Mesenchymal stem cell (in vitro differentiated cells and primary cell): ENCODE measurements around the gene CCDC174.

Experiments used
- DNase-seq: peaks from one replicate; pipeline ENCODE4 v3.0.0-alpha.2; 2013
- H2AFZ ChIP-seq: one replicate; pipeline ENCODE4 v1.6.1; 2013; ENCODE audit warnings: low read depth, mild to moderate bottlenecking, control low read depth, inconsistent platforms, low read length, moderate library complexity
- H2AK5ac ChIP-seq: 2 replicates; pipeline ENCODE4 v1.6.1; 2013; ENCODE audit warnings: low read length, moderate library complexity, mild to moderate bottlenecking, inconsistent platforms; ENCODE audit not compliant: severe bottlenecking
- H2BK120ac ChIP-seq: one replicate; pipeline ENCODE4 v1.6.1; 2013; ENCODE audit warnings: low read depth, mild to moderate bottlenecking, inconsistent platforms, low read length, moderate library complexity
- H2BK12ac ChIP-seq, 2 experiments: one replicate each; pipeline ENCODE4 v1.6.1; 2013; ENCODE audit warnings: inconsistent platforms in 2 of 2, low read length in 2 of 2, mild to moderate bottlenecking in 2 of 2, moderate library complexity in 2 of 2, control low read depth in 1 of 2
- H2BK15ac ChIP-seq: one replicate; pipeline ENCODE4 v1.6.1; 2013; ENCODE audit warnings: mild to moderate bottlenecking, low read depth, inconsistent platforms; ENCODE audit not compliant: poor library complexity, severe bottlenecking
- H2BK5ac ChIP-seq: 2 replicates; pipeline ENCODE4 v1.6.1; 2013; ENCODE audit warnings: low read depth, mild to moderate bottlenecking, low read length, control low read depth, inconsistent platforms; ENCODE audit not compliant: poor library complexity, severe bottlenecking
- H3K14ac ChIP-seq, 2 experiments: one replicate each; pipeline ENCODE4 v1.6.1; 2013; ENCODE audit warnings: inconsistent platforms in 2 of 2, low read length in 2 of 2, control low read depth in 1 of 2, mild to moderate bottlenecking in 1 of 2, moderate library complexity in 1 of 2
- H3K18ac ChIP-seq, 2 experiments: one replicate each; pipeline ENCODE4 v1.6.1; 2013; ENCODE audit warnings: inconsistent platforms in 2 of 2, low read length in 2 of 2, control low read depth in 1 of 2, low read depth in 1 of 2, mild to moderate bottlenecking in 1 of 2
- H3K23ac ChIP-seq, 2 experiments: one replicate each; pipeline ENCODE4 v1.6.1; 2013; ENCODE audit warnings: inconsistent platforms in 2 of 2, low read length in 2 of 2, mild to moderate bottlenecking in 2 of 2, moderate library complexity in 2 of 2, control low read depth in 1 of 2
- H3K27ac ChIP-seq: 2 replicates; pipeline ENCODE4 v1.5.1; 2013; ENCODE audit warnings: mild to moderate bottlenecking, moderate library complexity, low read length, control low read depth, inconsistent platforms; ENCODE audit not compliant: poor library complexity, severe bottlenecking
- H3K27me3 ChIP-seq, 2 experiments: 2 replicates each; pipeline versions ENCODE4 v1.6.1 to v1.7.0; 2013; ENCODE audit warnings: low read length in 2 of 2, mild to moderate bottlenecking in 2 of 2, moderate library complexity in 2 of 2, control low read depth in 1 of 2, inconsistent platforms in 1 of 2; ENCODE audit not compliant: control insufficient read depth in 1 of 2, insufficient read depth in 1 of 2
- H3K36me3 ChIP-seq, 2 experiments: 2 replicates each; pipeline versions ENCODE4 v1.6.1 to v1.7.0; 2013; ENCODE audit warnings: low read length in 2 of 2, control low read depth in 1 of 2, inconsistent platforms in 1 of 2, low read depth in 1 of 2, mild to moderate bottlenecking in 1 of 2; ENCODE audit not compliant: insufficient read depth in 2 of 2, control insufficient read depth in 1 of 2
- H3K4ac ChIP-seq, 2 experiments: one replicate each; pipeline ENCODE4 v1.6.1; 2013; ENCODE audit warnings: inconsistent platforms in 2 of 2, low read length in 2 of 2, mild to moderate bottlenecking in 2 of 2, moderate library complexity in 2 of 2, control low read depth in 1 of 2, low read depth in 1 of 2
- H3K4me1 ChIP-seq: 2 replicates; pipeline ENCODE4 v1.6.1; 2013; ENCODE audit warnings: low read depth, low read length, control low read depth; ENCODE audit not compliant: control insufficient read depth, insufficient read depth
- H3K4me2 ChIP-seq: 2 replicates; pipeline ENCODE4 v1.6.1; 2013; ENCODE audit warnings: low read length, mild to moderate bottlenecking, inconsistent platforms; ENCODE audit not compliant: poor library complexity, severe bottlenecking
- H3K4me3 ChIP-seq, 2 experiments: 2 replicates each; pipeline versions ENCODE4 v1.5.1 to v1.7.0; 2013; ENCODE audit warnings: low read length in 2 of 2, mild to moderate bottlenecking in 2 of 2, control low read depth in 1 of 2, low read depth in 1 of 2; ENCODE audit not compliant: insufficient read depth in 1 of 2
- H3K79me1 ChIP-seq: replicated peaks from 2 replicates; pipeline ENCODE4 v1.6.1; 2013; ENCODE audit warnings: mild to moderate bottlenecking, control low read depth, low read length, inconsistent platforms; ENCODE audit not compliant: poor library complexity, severe bottlenecking
- H3K9ac ChIP-seq: 2 replicates; pipeline ENCODE4 v1.7.0; 2013; ENCODE audit warnings: mild to moderate bottlenecking, low read length, moderate library complexity
- H3K9me3 ChIP-seq: 2 replicates; pipeline ENCODE4 v1.7.0; 2013; ENCODE audit warnings: mild to moderate bottlenecking, low read length; ENCODE audit not compliant: control insufficient read depth
- H4K8ac ChIP-seq: one replicate; pipeline ENCODE4 v1.6.1; 2013; ENCODE audit warnings: inconsistent platforms, mild to moderate bottlenecking, low read length, moderate library complexity
- H4K91ac ChIP-seq: one replicate; pipeline ENCODE4 v1.6.1; 2013; ENCODE audit warnings: mild to moderate bottlenecking, low read length, inconsistent platforms
- WGBS: methylation state at CpG from one replicate; pipeline ENCODE4 v1.1.7; 2013; ENCODE audit warnings: mixed read lengths; 5-methylcytosine and 5-hydroxymethylcytosine counted together

CCDC174 gene

GRCh38 chr3:14630404-14631100, 21.0 kb upstream of the CCDC174 start:
- peaks cover 3% of the 10 kb centered on the region for H3K4me1 ChIP-seq
- DNase-seq, result no peak

GRCh38 chr3:14631101-14631497, 20.5 kb upstream of the CCDC174 start:
- no peak overlapping the region for H3K14ac ChIP-seq
- H2BK15ac ChIP-seq, result no peak overlapping the region
- no peak overlapping the region for H4K8ac ChIP-seq
- H3K18ac ChIP-seq, result no peak overlapping the region
- H2BK5ac ChIP-seq, result no peak overlapping the region
- no peak overlapping the region for H2BK12ac ChIP-seq
- H2AK5ac ChIP-seq, result no peak overlapping the region
- H3K4me3 ChIP-seq, result no peak overlapping the region
- no peak overlapping the region for H3K4ac ChIP-seq
- no peak overlapping the region for H3K9ac ChIP-seq
- no peak overlapping the region for H3K23ac ChIP-seq
- H3K9me3 ChIP-seq, result peaks cover 11% of the 10 kb centered on the region
- WGBS, result 83% methylated on average over 5 of the region's 5 CpGs
- H3K4me2 ChIP-seq, result no peak overlapping the region
- H3K27ac ChIP-seq, result no peak overlapping the region
- peaks cover 0 to 14% of the 10 kb centered on the region in 2 experiments for H3K27me3 ChIP-seq
- DNase-seq, result no peak
- H3K4me1 ChIP-seq, result peaks cover 3% of the 10 kb centered on the region
- no peak overlapping the region for H2AFZ ChIP-seq
- H4K91ac ChIP-seq, result no peak overlapping the region
- no peaks in the 10 kb centered on the region for H3K36me3 ChIP-seq
- no peak overlapping the region for H2BK120ac ChIP-seq
- no peaks in the 10 kb centered on the region for H3K79me1 ChIP-seq

More at GRCh38 chr3:14630404-14631100, 21.0 kb upstream of the CCDC174 start:
- H3K27me3 ChIP-seq, result peaks cover 0 to 14% of the 10 kb centered on the region in 2 experiments
- no peak overlapping the region for H3K14ac ChIP-seq
- no peak overlapping the region for H2AFZ ChIP-seq
- no peak overlapping the region for H3K9ac ChIP-seq
- no peaks in the 10 kb centered on the region for H3K36me3 ChIP-seq
- H3K4me3 ChIP-seq, result no peak overlapping the region
- no peak overlapping the region for H3K4ac ChIP-seq
- no peak overlapping the region for H2BK5ac ChIP-seq
- no peak overlapping the region for H2BK120ac ChIP-seq
- H3K4me2 ChIP-seq, result no peak overlapping the region
- 78% methylated on average over 9 of the region's 9 CpGs for WGBS
- no peak overlapping the region for H3K27ac ChIP-seq
- H2AK5ac ChIP-seq, result no peak overlapping the region
- no peak overlapping the region for H3K23ac ChIP-seq
- peaks cover 11% of the 10 kb centered on the region for H3K9me3 ChIP-seq
- H4K91ac ChIP-seq, result no peak overlapping the region
- H2BK15ac ChIP-seq, result no peak overlapping the region
- no peak overlapping the region for H2BK12ac ChIP-seq
- H4K8ac ChIP-seq, result no peak overlapping the region
- H3K79me1 ChIP-seq, result no peaks in the 10 kb centered on the region
- H3K18ac ChIP-seq, result no peak overlapping the region

GRCh38 chr3:14631687-14632441, 19.7 kb upstream of the CCDC174 start:
- Histone ChIP-seq H3K4me3 (no peak overlapping the region), H4K91ac (no peak overlapping the region), H3K9me3 (peaks cover 11% of the 10 kb centered on the region), H3K14ac (no peak overlapping the region), H2BK120ac (no peak overlapping the region), H3K36me3 (no peaks in the 10 kb centered on the region), H3K23ac (no peak overlapping the region), H3K79me1 (no peaks in the 10 kb centered on the region), H2BK5ac (no peak overlapping the region), H3K4me2 (no peak overlapping the region), H3K4me1 (peaks cover 1% of the 10 kb centered on the region), H2BK12ac (no peak overlapping the region), H2AFZ (no peak overlapping the region), H2BK15ac (no peak overlapping the region), H2AK5ac (no peak overlapping the region), H3K27me3 (peaks cover 4 to 21% of the 10 kb centered on the region in 2 experiments), H3K27ac (no peak overlapping the region), H3K9ac (no peak overlapping the region), H3K4ac (no peak overlapping the region), H4K8ac (no peak overlapping the region), H3K18ac (no peak overlapping the region)
- 71% methylated on average over 4 of the region's 8 CpGs for WGBS
- DNase-seq, result peak; percentile 8

GRCh38 chr3:14632442-14632930, 19.1 kb upstream of the CCDC174 start:
- no peak overlapping the region for H4K8ac ChIP-seq
- H3K4ac ChIP-seq, result no peak overlapping the region
- H3K14ac ChIP-seq, result no peak overlapping the region

More at GRCh38 chr3:14632442-14632930, 19.1 kb upstream of the CCDC174 start:
- Histone ChIP-seq H2BK12ac (no peak overlapping the region), H3K9ac (no peak overlapping the region), H3K9me3 (peaks cover 11% of the 10 kb centered on the region), H3K18ac (no peak overlapping the region), H2BK15ac (no peak overlapping the region), H4K91ac (no peak overlapping the region), H3K27me3 (peaks cover 4 to 26% of the 10 kb centered on the region in 2 experiments), H3K36me3 (no peaks in the 10 kb centered on the region), H2BK120ac (no peak overlapping the region), H3K79me1 (no peaks in the 10 kb centered on the region), H3K27ac (no peak overlapping the region), H3K4me2 (no peak overlapping the region), H2AK5ac (no peak overlapping the region), H3K23ac (no peak overlapping the region), H2BK5ac (no peak overlapping the region), H3K4me3 (no peak overlapping the region), H2AFZ (no peak overlapping the region), H3K4me1 (no peaks in the 10 kb centered on the region)
- WGBS, result 56% methylated on average over 4 of the region's 4 CpGs
- no peak for DNase-seq
